ENCODE measurements around the gene CRELD1.

DNA sequence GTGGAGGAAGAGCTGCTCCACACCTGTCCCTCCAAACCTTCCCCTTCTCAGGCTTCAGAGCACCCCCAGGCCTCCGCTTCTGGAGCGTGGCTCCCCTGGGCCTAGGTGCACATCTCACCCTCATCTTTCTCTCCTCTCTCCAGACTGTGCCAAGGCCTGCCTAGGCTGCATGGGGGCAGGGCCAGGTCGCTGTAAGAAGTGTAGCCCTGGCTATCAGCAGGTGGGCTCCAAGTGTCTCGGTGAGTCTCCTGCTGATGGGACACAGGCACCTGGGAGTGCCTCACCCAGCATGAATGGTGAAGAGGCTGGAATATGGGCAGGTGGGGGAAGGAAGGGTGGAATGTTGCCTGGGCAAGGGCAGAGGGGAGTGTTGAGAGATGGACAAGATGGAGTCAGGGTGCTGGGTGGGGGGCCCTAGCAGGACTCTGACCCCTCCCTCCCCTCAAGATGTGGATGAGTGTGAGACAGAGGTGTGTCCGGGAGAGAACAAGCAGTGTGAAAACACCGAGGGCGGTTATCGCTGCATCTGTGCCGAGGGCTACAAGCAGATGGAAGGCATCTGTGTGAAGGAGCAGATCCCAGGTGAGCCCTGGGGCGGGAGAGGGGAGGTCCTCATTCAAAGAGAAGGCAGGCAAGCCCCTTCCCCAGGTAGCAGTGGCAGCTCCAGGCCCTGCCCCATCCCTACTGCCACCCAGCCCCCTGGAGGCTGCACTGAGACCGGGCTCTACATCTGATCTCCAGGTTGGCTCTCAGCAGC is 9.5 kb downstream of the CRELD1 start:
- TF ChIP-seq SUZ12 (IDR thresholded peaks at IDR 0.05; ENCODE audit: unreplicated experiment) (no peak), CHD2 (IDR thresholded peaks at IDR 0.05; ENCODE audit: borderline replicate concordance, low read depth, low read length) (no peak), CTCF (IDR thresholded peaks at IDR 0.05 in 2 of 3, conservative IDR thresholded peaks at IDR 0.05 in 1 of 3; ENCODE audit: control insufficient read depth in 2 of 3, extremely low read depth in 1 of 3, insufficient read depth in 1 of 3, low read depth in 3 of 3, low read length in 3 of 3) (no peak)
